ENCODE results near the gene PKP3.
"Not testable (repeated sequence)": the region's sequence is repeated elsewhere in the genome, so short reads cannot be mapped to it uniquely, and the experiment has no call there.

Gene PKP3

GRCh38 chr11:363443-363805 lies 30.6 kb upstream of the PKP3 start:
- not testable (repeated sequence) for FAIRE-seq; DNase-seq (ENCODE audit: insufficient read length, low spot score)

GRCh38 chr11:363948-364761 lies 29.9 kb upstream of the PKP3 start:
- FAIRE-seq (no peak), DNase-seq (ENCODE audit: insufficient read length, low spot score) (no peak)

DNA sequence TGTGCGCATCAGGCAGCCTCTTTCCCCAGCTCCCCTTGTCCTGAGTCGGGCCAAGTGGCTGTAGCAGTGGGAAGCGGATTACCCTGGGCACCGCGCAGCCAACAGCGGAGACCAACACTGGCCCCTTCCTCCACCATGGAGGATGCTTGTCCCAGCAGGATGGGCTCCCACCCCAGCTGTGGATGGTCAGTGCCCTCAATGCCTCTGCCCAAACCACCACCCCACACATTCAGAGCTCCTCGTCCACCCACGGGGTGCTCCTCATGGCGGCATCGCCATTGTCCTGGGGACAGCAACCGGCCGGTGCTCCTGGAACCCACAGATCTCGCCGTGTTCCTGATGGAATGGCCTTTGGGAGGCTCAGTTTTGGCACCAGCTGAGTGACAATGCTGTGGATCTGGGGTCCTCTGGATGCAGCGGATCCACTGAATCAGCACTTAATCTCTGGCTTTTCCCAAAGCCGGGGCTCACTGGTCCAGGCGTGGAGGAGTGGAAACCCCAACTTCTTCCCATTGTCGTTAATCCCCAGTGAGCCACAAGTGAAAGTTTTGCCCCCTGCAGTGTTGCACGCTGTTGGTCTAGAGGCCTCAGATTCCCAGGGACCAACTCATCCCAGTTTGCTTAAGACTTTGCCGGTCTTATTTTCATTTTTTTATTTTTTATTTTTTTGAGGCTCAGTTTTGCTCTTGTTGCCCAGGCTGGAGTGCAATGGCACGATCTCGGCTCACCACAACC lies 28.9 kb upstream of the PKP3 start:
- no peak for DNase-seq (ENCODE audit: insufficient read length, low spot score)
- FAIRE-seq: no peak

DNA sequence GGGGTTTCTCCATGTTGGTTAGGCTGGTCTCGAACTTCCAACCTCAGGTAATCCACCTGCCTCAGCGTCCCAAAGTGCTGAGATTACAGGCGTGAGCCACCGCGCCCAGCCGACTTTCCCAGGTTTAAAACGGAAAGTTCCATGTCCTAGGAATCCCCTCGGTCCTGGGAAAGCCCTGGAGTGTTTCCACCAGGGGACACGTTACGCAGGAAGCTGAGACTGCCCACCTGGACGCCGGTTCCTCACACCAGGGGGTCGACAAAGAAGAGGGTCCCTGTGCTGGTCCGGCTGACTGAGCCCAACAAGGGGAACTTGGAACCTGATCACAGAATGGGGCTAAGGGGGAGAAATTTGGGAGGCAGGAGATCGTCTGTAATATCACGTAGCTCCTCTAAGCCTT lies 28.2 kb upstream of the PKP3 start:
- FAIRE-seq (no peak), DNase-seq (ENCODE audit: insufficient read length, low spot score) (no peak)

- no peak for FAIRE-seq
- no peak for DNase-seq (ENCODE audit: insufficient read length, low spot score)
Measured at GRCh38 chr11:367956-368413, 26.0 kb upstream of the PKP3 start.

GRCh38 chr11:368414-369335 lies 25.3 kb upstream of the PKP3 start:
- no peak for FAIRE-seq

GRCh38 chr11:369336-370018 lies 24.5 kb upstream of the PKP3 start, which contains the start of gene B4GALNT4:
Gene B4GALNT4, plus strand, starts transcription at chr11:369499. Its CDS starts 305 bp downstream, at chr11:369804.
- DNase-seq (ENCODE audit: insufficient read length, low spot score) (peak; percentile 38), FAIRE-seq (no peak)

More at GRCh38 chr11:368414-369335, 25.3 kb upstream of the PKP3 start:
- no peak for DNase-seq (ENCODE audit: insufficient read length, low spot score)

- peak; percentile 31 for DNase-seq (ENCODE audit: insufficient read length, low spot score)
- FAIRE-seq: no peak
Measured at GRCh38 chr11:370070-370941, 23.7 kb upstream of the PKP3 start.

DNA sequence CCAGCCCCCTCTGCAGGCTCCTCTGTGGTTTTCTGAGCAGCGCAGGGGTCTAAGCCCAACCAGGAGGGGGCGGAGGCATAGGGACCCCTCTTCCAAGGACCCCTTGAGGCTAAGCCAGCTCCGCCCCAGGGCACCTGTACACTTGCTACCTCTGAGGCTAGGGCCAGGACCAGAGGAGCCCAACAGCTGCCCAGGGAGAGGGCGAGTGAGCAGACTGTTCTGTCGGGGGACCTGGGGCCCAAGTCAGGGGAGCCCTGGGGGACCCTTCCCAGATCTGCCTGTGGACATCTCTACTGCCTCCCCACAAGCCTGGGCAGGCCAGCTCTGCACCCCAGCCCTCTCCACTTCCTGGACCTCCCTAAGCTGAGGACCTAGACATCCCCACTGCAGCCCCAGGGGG lies 23.0 kb upstream of the PKP3 start:
- FAIRE-seq (no peak), DNase-seq (ENCODE audit: insufficient read length, low spot score) (no peak)

DNA sequence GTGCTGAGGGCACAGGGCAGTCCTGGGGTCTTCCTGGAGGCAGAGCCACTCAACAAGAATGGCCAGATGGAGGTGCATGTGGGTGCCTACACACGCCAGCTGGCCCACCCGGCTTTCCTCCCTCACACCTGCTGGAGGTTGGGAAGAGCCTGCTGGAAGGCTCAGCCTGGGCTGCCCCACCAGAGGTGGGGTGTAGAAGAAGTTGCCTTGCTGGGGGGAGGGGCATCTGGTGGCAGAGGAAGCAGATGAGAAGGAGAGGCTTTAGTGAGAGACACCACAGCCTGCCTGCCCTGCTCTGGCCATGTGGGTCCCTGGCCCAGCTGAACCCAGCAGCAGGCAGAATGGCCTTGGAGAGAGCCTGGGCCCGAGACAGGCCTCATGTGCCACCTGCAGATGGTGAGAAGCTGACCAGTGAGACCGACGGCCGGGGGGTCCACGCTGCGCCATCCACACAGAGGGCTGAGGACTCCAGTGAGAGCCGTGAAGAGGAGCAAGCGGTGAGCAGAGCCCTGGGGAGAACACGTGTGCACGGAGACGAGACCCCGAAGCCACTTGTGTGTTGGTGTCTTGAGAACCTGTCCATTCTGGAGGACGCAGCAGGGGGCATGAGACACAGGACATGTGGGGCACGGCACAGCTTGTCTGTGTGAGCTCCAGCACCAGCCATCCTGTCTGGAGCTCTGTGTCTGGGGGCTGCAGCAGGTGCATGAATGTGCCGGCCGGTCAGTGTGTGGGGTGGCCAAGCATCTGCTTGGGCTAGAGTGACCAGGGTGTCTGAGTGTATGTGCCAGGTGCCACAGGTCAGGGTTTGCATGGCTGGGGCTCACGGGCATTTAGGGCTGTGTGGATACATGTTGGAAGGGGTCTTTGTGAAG lies 22.1 kb upstream of the PKP3 start:
- no peak for DNase-seq (ENCODE audit: insufficient read length, low spot score)
- FAIRE-seq: no peak

- DNase-seq (ENCODE audit: insufficient read length, low spot score): no peak
- no peak for FAIRE-seq
Measured at GRCh38 chr11:372809-373715, 20.9 kb upstream of the PKP3 start.

GRCh38 chr11:373716-374551 lies 20.1 kb upstream of the PKP3 start:
- FAIRE-seq: no peak
- DNase-seq (ENCODE audit: insufficient read length, low spot score): no peak

DNA sequence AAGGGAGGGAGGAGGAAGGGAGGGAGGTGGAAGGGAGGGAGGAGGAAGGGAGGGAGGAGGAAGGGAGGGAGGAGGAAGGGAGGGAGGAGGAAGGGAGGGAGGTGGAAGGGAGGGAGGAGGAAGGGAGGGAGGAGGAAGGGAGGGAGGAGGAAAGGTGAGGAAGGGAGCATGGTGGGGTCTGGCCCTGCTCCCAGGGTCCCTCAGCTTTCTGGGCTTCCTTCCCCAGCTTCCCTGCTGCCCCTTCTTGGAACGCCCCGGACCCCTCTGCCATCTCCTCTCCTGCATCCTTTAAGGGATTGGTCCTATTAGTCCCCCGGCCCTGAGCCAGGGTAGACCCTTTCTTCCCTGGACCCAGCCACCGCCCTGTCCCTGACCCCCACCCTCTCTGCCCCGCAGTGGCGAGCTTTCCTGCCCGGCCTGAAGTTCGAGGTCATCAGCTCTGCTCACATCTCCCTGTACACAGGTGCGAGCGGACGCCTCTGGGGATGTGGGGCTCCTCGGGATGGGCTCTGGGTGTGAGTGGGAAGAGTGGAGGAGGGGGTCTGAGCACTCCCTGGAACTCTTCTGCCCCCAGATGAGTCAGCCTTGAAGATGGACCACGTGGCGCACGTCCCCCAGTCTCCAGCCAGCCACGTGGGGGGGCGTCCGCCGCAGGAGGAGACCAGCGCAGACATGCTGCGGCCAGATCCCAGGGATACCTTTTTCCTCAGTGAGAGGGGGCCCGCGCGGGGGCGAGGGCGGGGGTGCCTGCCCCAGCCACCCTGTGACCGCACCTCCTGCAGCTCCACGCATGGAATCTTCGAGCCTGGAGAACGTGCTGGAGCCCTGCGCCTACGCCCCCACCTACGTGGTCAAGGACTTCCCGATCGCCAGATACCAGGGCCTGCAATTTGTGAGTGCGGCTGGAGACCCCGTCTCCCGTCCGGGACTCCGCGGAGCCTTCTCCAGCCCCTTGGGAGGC lies 18.7 kb upstream of the PKP3 start:
- no peak for FAIRE-seq
- DNase-seq (ENCODE audit: insufficient read length, low spot score): no peak

DNA sequence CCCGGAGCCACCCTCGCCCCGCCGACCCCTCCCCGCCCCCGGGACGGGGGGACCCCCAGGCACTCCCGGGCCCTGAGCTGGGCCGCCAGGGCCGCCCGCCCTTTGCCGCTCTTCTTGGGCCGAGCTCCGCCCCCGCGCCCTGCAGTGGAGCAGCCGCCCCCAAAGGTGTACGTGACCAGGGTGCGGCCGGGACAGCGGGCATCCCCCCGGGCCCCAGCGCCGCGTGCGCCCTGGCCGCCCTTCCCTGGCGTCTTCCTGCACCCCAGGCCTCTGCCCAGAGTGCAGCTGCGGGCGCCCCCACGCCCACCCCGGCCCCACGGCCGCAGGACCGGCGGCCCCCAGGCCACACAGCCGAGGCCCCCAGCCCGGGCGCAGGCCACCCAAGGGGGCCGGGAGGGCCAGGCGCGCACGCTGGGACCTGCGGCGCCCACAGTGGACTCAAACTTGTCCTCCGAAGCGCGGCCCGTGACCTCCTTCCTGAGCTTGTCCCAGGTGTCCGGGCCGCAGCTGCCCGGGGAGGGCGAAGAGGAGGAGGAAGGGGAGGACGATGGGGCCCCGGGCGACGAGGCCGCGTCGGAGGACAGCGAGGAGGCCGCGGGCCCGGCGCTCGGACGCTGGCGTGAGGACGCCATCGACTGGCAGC lies 17.4 kb upstream of the PKP3 start:
- no peak for DNase-seq (ENCODE audit: insufficient read length, low spot score)
- no peak for FAIRE-seq

Data from GM19239 (cell line).